Trophoblast cell (in vitro differentiated cells and primary cell): ENCODE results near the gene HCFC2.

Experiments used
- DNase-seq, 2 donors: peaks; one replicate each; pipeline ENCODE4 v3.0.0-alpha.2; 2016
- H2AFZ ChIP-seq: 2 replicates; pipeline ENCODE4 v1.6.1; 2013; ENCODE audit warnings: low read length, moderate library complexity, mild to moderate bottlenecking; ENCODE audit not compliant: insufficient read depth, poor library complexity
- H2AK5ac ChIP-seq: 2 replicates; pipeline ENCODE4 v1.6.1; 2013; ENCODE audit warnings: mild to moderate bottlenecking, low read length
- H2BK120ac ChIP-seq: 2 replicates; pipeline ENCODE4 v1.6.1; 2013; ENCODE audit warnings: low read length, mild to moderate bottlenecking, moderate library complexity; ENCODE audit not compliant: insufficient read depth, poor library complexity
- H2BK12ac ChIP-seq: 2 replicates; pipeline ENCODE4 v1.6.1; 2013; ENCODE audit warnings: mild to moderate bottlenecking, low read length, moderate library complexity
- H2BK5ac ChIP-seq: 2 replicates; pipeline ENCODE4 v1.6.1; 2013; ENCODE audit warnings: low read length, low read depth, moderate library complexity, mild to moderate bottlenecking; ENCODE audit not compliant: poor library complexity
- H3K14ac ChIP-seq: 2 replicates; pipeline ENCODE4 v1.6.1; 2013; ENCODE audit warnings: mild to moderate bottlenecking, low read length
- H3K18ac ChIP-seq: 2 replicates; pipeline ENCODE4 v1.6.1; 2013; ENCODE audit warnings: mild to moderate bottlenecking, low read length
- H3K23ac ChIP-seq: 2 replicates; pipeline ENCODE4 v1.6.1; 2013; ENCODE audit warnings: low read length
- H3K27ac ChIP-seq: 2 replicates; pipeline ENCODE4 v1.5.1; 2013; ENCODE audit warnings: low read depth, mild to moderate bottlenecking, inconsistent platforms, low read length, moderate library complexity
- H3K27me3 ChIP-seq: 2 replicates; pipeline ENCODE4 v1.6.1; 2013; ENCODE audit warnings: inconsistent platforms, mild to moderate bottlenecking, low read length, moderate library complexity; ENCODE audit not compliant: insufficient read depth
- H3K36me3 ChIP-seq, 2 experiments: 1 replicate in 1 of 2; 2 replicates in 1 of 2; pipeline ENCODE4 v1.6.1; 2013; ENCODE audit warnings: low read length in 2 of 2, mild to moderate bottlenecking in 2 of 2, moderate library complexity in 1 of 2; ENCODE audit not compliant: insufficient read depth in 2 of 2, control insufficient read depth in 1 of 2
- H3K4ac ChIP-seq: 2 replicates; pipeline ENCODE4 v1.6.1; 2013; ENCODE audit warnings: low read depth, mild to moderate bottlenecking, low read length, moderate library complexity
- H3K4me1 ChIP-seq, 2 experiments: 1 replicate in 1 of 2; 2 replicates in 1 of 2; pipeline ENCODE4 v1.6.1; 2013; ENCODE audit warnings: low read length in 2 of 2, mild to moderate bottlenecking in 2 of 2, moderate library complexity in 1 of 2; ENCODE audit not compliant: insufficient read depth in 2 of 2, control insufficient read depth in 1 of 2
- H3K4me2 ChIP-seq: 2 replicates; pipeline ENCODE4 v1.6.1; 2013; ENCODE audit warnings: inconsistent platforms, mild to moderate bottlenecking, low read length, moderate library complexity
- H3K4me3 ChIP-seq: 2 replicates; pipeline ENCODE4 v1.5.1; 2013; ENCODE audit warnings: mild to moderate bottlenecking, low read depth, low read length, inconsistent platforms
- H3K79me1 ChIP-seq: one replicate; pipeline ENCODE4 v1.6.1; 2013; ENCODE audit warnings: low read length
- H3K79me2 ChIP-seq: 2 replicates; pipeline ENCODE4 v1.6.1; 2013; ENCODE audit warnings: low read length, mild to moderate bottlenecking; ENCODE audit not compliant: control insufficient read depth, insufficient read depth, poor library complexity
- H3K9ac ChIP-seq: 2 replicates; pipeline ENCODE4 v1.6.1; 2013; ENCODE audit warnings: mild to moderate bottlenecking, low read length
- H3K9me3 ChIP-seq: 2 replicates; pipeline ENCODE4 v1.6.1; 2013; ENCODE audit warnings: low read depth, mild to moderate bottlenecking, control low read depth, inconsistent platforms, low read length; ENCODE audit not compliant: insufficient read depth
- H4K12ac ChIP-seq: 2 replicates; pipeline ENCODE4 v1.6.1; 2013; ENCODE audit warnings: low read depth, mild to moderate bottlenecking, low read length, moderate library complexity
- H4K8ac ChIP-seq: 2 replicates; pipeline ENCODE4 v1.6.1; 2013; ENCODE audit warnings: low read depth, mild to moderate bottlenecking, low read length, moderate library complexity
- H4K91ac ChIP-seq: one replicate; pipeline ENCODE4 v1.6.1; 2013; ENCODE audit warnings: low read depth, mild to moderate bottlenecking, low read length, moderate library complexity
- WGBS: extraction: QIAGEN DNeasy Blood & Tissue Kit; methylation state at CpG from one replicate; pipeline ENCODE4 v1.1.7; 2013; ENCODE audit warnings: missing lambda C conversion rate; ENCODE audit not compliant: insufficient read length, insufficient coverage; ENCODE audit errors: extremely low coverage; 5-methylcytosine and 5-hydroxymethylcytosine counted together

HCFC2 gene

GRCh38 chr12:104073699-104074098, 9.4 kb downstream of the HCFC2 start:
- Histone ChIP-seq H3K79me1 (no peaks in the 10 kb centered on the region), H2BK12ac (no peak overlapping the region), H3K23ac (no peak overlapping the region), H3K36me3 (peaks cover 3 to 7% of the 10 kb centered on the region in 2 experiments), H3K4me2 (no peak overlapping the region), H4K8ac (no peak overlapping the region), H3K9ac (no peak overlapping the region), H3K14ac (no peak overlapping the region), H3K18ac (no peak overlapping the region), H4K91ac (no peak overlapping the region), H2AK5ac (no peak overlapping the region), H4K12ac (no peak overlapping the region), H2AFZ (no peak overlapping the region), H3K27me3 (no peaks in the 10 kb centered on the region), H2BK120ac (no peak overlapping the region), H3K4me3 (no peak overlapping the region), H3K27ac (no peak overlapping the region), H3K4ac (no peak overlapping the region), H3K79me2 (no peaks in the 10 kb centered on the region), H2BK5ac (no peak overlapping the region), H3K4me1 (no peaks in the 10 kb centered on the region), H3K9me3 (no peaks in the 10 kb centered on the region)
- no peak for DNase-seq
- no CpG with 5 or more reads among the region's 1 CpG for WGBS

- Histone ChIP-seq H3K9ac (no peak overlapping the region), H2BK120ac (no peak overlapping the region), H3K18ac (no peak overlapping the region), H3K27me3 (no peaks in the 10 kb centered on the region), H4K91ac (no peak overlapping the region), H4K8ac (no peak overlapping the region), H2BK12ac (no peak overlapping the region), H3K4ac (no peak overlapping the region), H2AFZ (no peak overlapping the region), H3K27ac (no peak overlapping the region), H3K23ac (no peak overlapping the region), H4K12ac (no peak overlapping the region), H3K79me2 (no peaks in the 10 kb centered on the region), H3K9me3 (no peaks in the 10 kb centered on the region), H3K14ac (no peak overlapping the region), H3K36me3 (peaks cover 4 to 5% of the 10 kb centered on the region in 2 experiments), H3K4me2 (no peak overlapping the region), H3K4me1 (no peaks in the 10 kb centered on the region), H3K79me1 (no peaks in the 10 kb centered on the region), H2AK5ac (no peak overlapping the region), H2BK5ac (no peak overlapping the region), H3K4me3 (no peak overlapping the region)
- DNase-seq: no peak
- no CpG with 5 or more reads among the region's 1 CpG for WGBS
Observed at GRCh38 chr12:104079024-104079423, 14.7 kb downstream of the HCFC2 start.

DNA sequence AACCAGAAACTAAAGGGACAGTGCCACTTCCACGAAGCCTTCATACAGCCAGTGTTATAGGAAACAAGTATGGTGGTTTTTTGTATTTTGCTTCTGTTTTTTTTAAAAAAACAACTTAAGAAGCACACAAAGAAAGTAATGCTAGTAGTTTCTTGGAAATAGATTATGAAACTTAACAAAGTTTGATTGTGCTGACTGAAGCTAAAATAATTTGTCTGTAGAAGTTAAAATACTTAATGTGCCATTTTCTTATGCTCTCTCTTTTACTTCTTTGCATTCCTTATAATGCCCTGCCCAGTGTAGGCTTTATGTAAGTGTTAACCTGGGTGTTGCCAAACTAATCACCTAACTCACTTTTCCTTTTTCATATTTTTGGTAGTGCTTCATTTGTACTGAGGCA, 16.4 kb downstream of the HCFC2 start:
- no peak overlapping the region for H2BK120ac ChIP-seq

GRCh38 chr12:104083769-104084475, 19.6 kb downstream of the HCFC2 start:
- no peak for DNase-seq
- WGBS: no CpG with 5 or more reads among the region's 8 CpGs
- no peak overlapping the region for H3K14ac ChIP-seq
- no peaks in the 10 kb centered on the region for H3K9me3 ChIP-seq
- no peak overlapping the region for H3K27ac ChIP-seq
- no peak overlapping the region for H4K91ac ChIP-seq
- H2AK5ac ChIP-seq: no peak overlapping the region
- H3K4me1 ChIP-seq: no peaks in the 10 kb centered on the region
- H3K36me3 ChIP-seq: peaks cover 8 to 10% of the 10 kb centered on the region in 2 experiments
- H3K4ac ChIP-seq: no peak overlapping the region
- H4K8ac ChIP-seq: no peak overlapping the region
- no peak overlapping the region for H3K4me2 ChIP-seq
- H3K9ac ChIP-seq: no peak overlapping the region
- H2BK5ac ChIP-seq: no peak overlapping the region
- no peak overlapping the region for H2AFZ ChIP-seq
- no peak overlapping the region for H4K12ac ChIP-seq
- H3K18ac ChIP-seq: no peak overlapping the region
- H3K79me1 ChIP-seq: no peaks in the 10 kb centered on the region
- H3K23ac ChIP-seq: no peak overlapping the region
- no peaks in the 10 kb centered on the region for H3K27me3 ChIP-seq
- H3K4me3 ChIP-seq: no peak overlapping the region
- no peak overlapping the region for H2BK12ac ChIP-seq
- H3K79me2 ChIP-seq: no peaks in the 10 kb centered on the region
- no peak overlapping the region for H2BK120ac ChIP-seq

More for the DNA sequence above, 16.4 kb downstream of the HCFC2 start:
- Histone ChIP-seq H2BK12ac (no peak overlapping the region), H3K4me3 (no peak overlapping the region), H3K4ac (no peak overlapping the region), H3K27ac (no peak overlapping the region), H3K79me1 (no peaks in the 10 kb centered on the region), H3K79me2 (no peaks in the 10 kb centered on the region), H3K27me3 (no peaks in the 10 kb centered on the region), H2AK5ac (no peak overlapping the region), H4K91ac (no peak overlapping the region), H2BK5ac (no peak overlapping the region), H3K4me1 (no peaks in the 10 kb centered on the region), H3K9ac (no peak overlapping the region), H3K9me3 (no peaks in the 10 kb centered on the region), H4K8ac (no peak overlapping the region), H3K23ac (no peak overlapping the region), H3K14ac (no peak overlapping the region), H4K12ac (no peak overlapping the region), H3K36me3 (peaks cover 2 to 5% of the 10 kb centered on the region in 2 experiments), H3K4me2 (no peak overlapping the region), H3K18ac (no peak overlapping the region), H2AFZ (no peak overlapping the region)
- DNase-seq: no peak
- WGBS: no CpG with 5 or more reads among the region's 1 CpG
